Measurements from ENCODE around the gene HDAC3.

The HDAC3 gene

DNA sequence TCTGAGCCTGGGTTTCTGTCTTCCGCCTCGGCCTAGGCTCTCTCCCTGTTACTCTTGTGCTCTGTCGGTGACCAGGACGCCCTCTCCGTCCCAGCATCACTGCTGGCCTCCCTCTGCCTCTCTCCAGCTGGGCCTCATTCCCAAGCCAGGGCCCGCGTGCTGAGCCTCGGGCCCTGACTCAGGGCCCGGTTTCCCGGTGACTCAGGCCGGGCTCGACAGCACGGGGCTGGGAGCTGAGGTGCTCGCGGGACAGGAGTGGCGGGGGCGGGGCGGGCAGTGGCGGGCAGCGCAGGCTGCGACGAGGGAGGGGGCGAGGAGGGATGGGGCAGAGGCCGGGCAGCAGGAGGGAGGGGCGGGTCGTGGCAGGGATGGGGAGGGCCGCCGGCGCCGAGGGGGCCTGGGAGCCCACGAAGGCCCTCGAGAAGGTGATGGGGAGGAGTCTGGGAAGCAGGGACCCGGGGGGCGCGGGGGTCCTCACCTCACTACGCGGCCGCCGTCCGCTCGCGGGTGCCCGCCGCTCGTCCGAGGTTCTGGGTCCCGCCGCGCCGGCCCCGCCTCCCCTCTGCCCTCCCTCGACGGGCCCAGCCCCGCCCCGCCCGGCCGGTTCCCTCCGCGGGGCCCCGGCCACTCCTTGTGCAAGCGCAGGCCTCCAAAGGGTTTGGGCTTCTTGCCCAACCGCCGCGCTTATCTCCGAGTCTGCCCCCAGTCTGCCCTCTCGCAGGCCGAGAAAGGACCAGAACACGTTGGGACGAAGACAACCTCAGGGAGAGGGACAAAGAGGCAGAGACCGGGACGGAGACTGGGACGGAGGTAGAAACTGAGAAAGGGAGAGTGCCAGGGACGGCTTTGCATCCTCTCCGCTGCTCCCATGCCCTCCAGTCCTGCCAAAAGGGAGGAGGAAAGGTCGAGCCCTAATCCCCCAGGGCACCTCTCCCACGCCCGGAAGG is 45.3 kb upstream of the HDAC3 start, which contains the start of gene ARAP3 (continued):
- TF ChIP-seq, protein P1, sequence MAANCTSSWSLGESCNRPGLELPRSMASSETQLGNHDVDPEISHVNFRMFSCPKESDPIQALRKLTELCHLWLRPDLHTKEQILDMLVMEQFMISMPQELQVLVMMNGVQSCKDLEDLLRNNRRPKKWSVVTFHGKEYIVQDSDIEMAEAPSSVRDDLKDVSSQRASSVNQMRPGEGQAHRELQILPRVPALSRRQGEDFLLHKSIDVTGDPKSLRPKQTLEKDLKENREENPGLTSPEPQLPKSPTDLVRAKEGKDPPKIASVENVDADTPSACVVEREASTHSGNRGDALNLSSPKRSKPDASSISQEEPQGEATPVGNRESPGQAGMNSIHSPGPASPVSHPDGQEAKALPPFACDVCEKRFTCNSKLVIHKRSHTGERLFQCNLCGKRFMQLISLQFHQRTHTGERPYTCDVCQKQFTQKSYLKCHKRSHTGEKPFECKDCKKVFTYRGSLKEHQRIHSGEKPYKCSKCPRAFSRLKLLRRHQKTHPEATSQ (tag by site-specific recombination; IDR thresholded peaks at IDR 0.05) = 0 out of 2 replicates have a peak, but pooled peaks have one; percentile 16
- peak; percentile 84 for TF ChIP-seq ZNF335 (tag by site-specific recombination; conservative IDR thresholded peaks at IDR 0.05)
- peak; percentile 73 for TF ChIP-seq ZNF600 (tag by site-specific recombination; IDR thresholded peaks at IDR 0.05)
- TF ChIP-seq ZNF416 (tag by site-specific recombination; IDR thresholded peaks at IDR 0.05) = no peak
- TF ChIP-seq, protein P2, sequence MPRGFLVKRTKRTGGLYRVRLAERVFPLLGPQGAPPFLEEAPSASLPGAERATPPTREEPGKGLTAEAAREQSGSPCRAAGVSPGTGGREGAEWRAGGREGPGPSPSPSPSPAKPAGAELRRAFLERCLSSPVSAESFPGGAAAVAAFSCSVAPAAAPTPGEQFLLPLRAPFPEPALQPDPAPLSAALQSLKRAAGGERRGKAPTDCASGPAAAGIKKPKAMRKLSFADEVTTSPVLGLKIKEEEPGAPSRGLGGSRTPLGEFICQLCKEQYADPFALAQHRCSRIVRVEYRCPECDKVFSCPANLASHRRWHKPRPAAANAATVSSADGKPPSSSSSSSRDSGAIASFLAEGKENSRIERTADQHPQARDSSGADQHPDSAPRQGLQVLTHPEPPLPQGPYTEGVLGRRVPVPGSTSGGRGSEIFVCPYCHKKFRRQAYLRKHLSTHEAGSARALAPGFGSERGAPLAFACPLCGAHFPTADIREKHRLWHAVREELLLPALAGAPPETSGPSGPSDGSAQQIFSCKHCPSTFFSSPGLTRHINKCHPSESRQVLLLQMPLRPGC (tag by site-specific recombination; IDR thresholded peaks at IDR 0.05) = no peak
- TF ChIP-seq, protein P3, sequence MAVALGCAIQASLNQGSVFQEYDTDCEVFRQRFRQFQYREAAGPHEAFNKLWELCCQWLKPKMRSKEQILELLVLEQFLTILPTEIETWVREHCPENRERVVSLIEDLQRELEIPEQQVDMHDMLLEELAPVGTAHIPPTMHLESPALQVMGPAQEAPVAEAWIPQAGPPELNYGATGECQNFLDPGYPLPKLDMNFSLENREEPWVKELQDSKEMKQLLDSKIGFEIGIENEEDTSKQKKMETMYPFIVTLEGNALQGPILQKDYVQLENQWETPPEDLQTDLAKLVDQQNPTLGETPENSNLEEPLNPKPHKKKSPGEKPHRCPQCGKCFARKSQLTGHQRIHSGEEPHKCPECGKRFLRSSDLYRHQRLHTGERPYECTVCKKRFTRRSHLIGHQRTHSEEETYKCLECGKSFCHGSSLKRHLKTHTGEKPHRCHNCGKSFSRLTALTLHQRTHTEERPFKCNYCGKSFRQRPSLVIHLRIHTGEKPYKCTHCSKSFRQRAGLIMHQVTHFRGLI (tag by site-specific recombination; IDR thresholded peaks at IDR 0.05) = peak; percentile 81
- TF ChIP-seq ZNF16 (tag by site-specific recombination; IDR thresholded peaks at IDR 0.05; ENCODE audit: low read depth) = no peak
- TF ChIP-seq RBAK (tag by site-specific recombination; IDR thresholded peaks at IDR 0.05) = no peak
- 0 out of 2 replicates have a peak, but pooled peaks have one; percentile 59 for TF ChIP-seq ZXDB (tag by site-specific recombination; IDR thresholded peaks at IDR 0.05)
- TF ChIP-seq ZNF621 (tag by site-specific recombination; IDR thresholded peaks at IDR 0.05) = no peak
- TF ChIP-seq, protein P4, sequence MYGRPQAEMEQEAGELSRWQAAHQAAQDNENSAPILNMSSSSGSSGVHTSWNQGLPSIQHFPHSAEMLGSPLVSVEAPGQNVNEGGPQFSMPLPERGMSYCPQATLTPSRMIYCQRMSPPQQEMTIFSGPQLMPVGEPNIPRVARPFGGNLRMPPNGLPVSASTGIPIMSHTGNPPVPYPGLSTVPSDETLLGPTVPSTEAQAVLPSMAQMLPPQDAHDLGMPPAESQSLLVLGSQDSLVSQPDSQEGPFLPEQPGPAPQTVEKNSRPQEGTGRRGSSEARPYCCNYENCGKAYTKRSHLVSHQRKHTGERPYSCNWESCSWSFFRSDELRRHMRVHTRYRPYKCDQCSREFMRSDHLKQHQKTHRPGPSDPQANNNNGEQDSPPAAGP (tag by site-specific recombination; IDR thresholded peaks at IDR 0.05) = peak; percentile 44; the same call in 1 of the 2 replicates
- TF ChIP-seq SCRT2 (tag by site-specific recombination; IDR thresholded peaks at IDR 0.05) = no peak
- no peak for TF ChIP-seq ZNF112 (tag by site-specific recombination; IDR thresholded peaks at IDR 0.05)
- TF ChIP-seq SP7 (tag by site-specific recombination; IDR thresholded peaks at IDR 0.05) = peak; percentile 67
- TF ChIP-seq ZBTB48 (tag by site-specific recombination; IDR thresholded peaks at IDR 0.05) = peak; percentile 66; the same call in 1 of the 2 replicates
- no peak for TF ChIP-seq ZNF514 (tag by site-specific recombination; IDR thresholded peaks at IDR 0.05)
- TF ChIP-seq ZNF133 (tag by site-specific recombination; IDR thresholded peaks at IDR 0.05) = no peak
- no peak for TF ChIP-seq ZNF155 (tag by site-specific recombination; IDR thresholded peaks at IDR 0.05)
- TF ChIP-seq, protein P5, sequence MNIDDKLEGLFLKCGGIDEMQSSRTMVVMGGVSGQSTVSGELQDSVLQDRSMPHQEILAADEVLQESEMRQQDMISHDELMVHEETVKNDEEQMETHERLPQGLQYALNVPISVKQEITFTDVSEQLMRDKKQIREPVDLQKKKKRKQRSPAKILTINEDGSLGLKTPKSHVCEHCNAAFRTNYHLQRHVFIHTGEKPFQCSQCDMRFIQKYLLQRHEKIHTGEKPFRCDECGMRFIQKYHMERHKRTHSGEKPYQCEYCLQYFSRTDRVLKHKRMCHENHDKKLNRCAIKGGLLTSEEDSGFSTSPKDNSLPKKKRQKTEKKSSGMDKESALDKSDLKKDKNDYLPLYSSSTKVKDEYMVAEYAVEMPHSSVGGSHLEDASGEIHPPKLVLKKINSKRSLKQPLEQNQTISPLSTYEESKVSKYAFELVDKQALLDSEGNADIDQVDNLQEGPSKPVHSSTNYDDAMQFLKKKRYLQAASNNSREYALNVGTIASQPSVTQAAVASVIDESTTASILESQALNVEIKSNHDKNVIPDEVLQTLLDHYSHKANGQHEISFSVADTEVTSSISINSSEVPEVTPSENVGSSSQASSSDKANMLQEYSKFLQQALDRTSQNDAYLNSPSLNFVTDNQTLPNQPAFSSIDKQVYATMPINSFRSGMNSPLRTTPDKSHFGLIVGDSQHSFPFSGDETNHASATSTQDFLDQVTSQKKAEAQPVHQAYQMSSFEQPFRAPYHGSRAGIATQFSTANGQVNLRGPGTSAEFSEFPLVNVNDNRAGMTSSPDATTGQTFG (tag by site-specific recombination; IDR thresholded peaks at IDR 0.05; ENCODE audit: borderline replicate concordance) = no peak
- no peak for TF ChIP-seq KLF16 (tag by site-specific recombination; IDR thresholded peaks at IDR 0.05)
- TF ChIP-seq, protein P6, sequence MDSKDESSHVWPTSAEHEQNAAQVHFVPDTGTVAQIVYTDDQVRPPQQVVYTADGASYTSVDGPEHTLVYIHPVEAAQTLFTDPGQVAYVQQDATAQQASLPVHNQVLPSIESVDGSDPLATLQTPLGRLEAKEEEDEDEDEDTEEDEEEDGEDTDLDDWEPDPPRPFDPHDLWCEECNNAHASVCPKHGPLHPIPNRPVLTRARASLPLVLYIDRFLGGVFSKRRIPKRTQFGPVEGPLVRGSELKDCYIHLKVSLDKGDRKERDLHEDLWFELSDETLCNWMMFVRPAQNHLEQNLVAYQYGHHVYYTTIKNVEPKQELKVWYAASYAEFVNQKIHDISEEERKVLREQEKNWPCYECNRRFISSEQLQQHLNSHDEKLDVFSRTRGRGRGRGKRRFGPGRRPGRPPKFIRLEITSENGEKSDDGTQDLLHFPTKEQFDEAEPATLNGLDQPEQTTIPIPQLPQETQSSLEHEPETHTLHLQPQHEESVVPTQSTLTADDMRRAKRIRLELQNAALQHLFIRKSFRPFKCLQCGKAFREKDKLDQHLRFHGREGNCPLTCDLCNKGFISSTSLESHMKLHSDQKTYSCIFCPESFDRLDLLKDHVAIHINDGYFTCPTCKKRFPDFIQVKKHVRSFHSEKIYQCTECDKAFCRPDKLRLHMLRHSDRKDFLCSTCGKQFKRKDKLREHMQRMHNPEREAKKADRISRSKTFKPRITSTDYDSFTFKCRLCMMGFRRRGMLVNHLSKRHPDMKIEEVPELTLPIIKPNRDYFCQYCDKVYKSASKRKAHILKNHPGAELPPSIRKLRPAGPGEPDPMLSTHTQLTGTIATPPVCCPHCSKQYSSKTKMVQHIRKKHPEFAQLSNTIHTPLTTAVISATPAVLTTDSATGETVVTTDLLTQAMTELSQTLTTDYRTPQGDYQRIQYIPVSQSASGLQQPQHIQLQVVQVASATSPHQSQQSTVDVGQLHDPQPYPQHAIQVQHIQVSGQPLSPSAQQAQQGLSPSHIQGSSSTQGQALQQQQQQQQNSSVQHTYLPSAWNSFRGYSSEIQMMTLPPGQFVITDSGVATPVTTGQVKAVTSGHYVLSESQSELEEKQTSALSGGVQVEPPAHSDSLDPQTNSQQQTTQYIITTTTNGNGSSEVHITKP (tag by site-specific recombination; IDR thresholded peaks at IDR 0.05) = peak; percentile 89
- peak; percentile 34 for TF ChIP-seq ZBTB17 (tag by site-specific recombination; IDR thresholded peaks at IDR 0.05)
- no peak for TF ChIP-seq ZNF544 (tag by site-specific recombination; IDR thresholded peaks at IDR 0.05)
- no peak for TF ChIP-seq ZNF157 (tag by site-specific recombination; IDR thresholded peaks at IDR 0.05)
- TF ChIP-seq ZNF146 (tag by site-specific recombination; IDR thresholded peaks at IDR 0.05) = no peak
- no peak for TF ChIP-seq ZNF548 (tag by site-specific recombination; IDR thresholded peaks at IDR 0.05)
- peak; percentile 44 for TF ChIP-seq ZNF660 (tag by site-specific recombination; IDR thresholded peaks at IDR 0.05)

All from HEK293 (cell line).